SK-N-DZ (cell line): ENCODE results near the gene DPCD.
"Not testable (repeated sequence)": the region's sequence is repeated elsewhere in the genome, so short reads cannot be mapped to it uniquely, and the experiment has no call there.

Experiments used
- DNase-seq: peaks from one replicate; pipeline ENCODE4 v3.0.0-alpha.2; 2015; ENCODE audit warnings: low spot score

Gene DPCD

GRCh38 chr10:101618871-101619270 is 30.8 kb downstream of the DPCD start:
- DNase-seq: no peak

GRCh38 chr10:101619983-101620382 is 31.9 kb downstream of the DPCD start:
- DNase-seq: no peak

- DNase-seq: no peak
These were observed 35.4 kb downstream of the DPCD start for GRCh38 chr10:101623528-101623927.

GRCh38 chr10:101624526-101625102 is 36.5 kb downstream of the DPCD start:
- DNase-seq: no peak

- no peak for DNase-seq
These were observed 37.8 kb downstream of the DPCD start for GRCh38 chr10:101625821-101626412.

GRCh38 chr10:101629837-101630632 is 41.9 kb downstream of the DPCD start:
- DNase-seq: peak; percentile 45

GRCh38 chr10:101630633-101630920 is 42.5 kb downstream of the DPCD start:
- DNase-seq: no peak

- DNase-seq: no peak
These were observed 43.8 kb downstream of the DPCD start for GRCh38 chr10:101631821-101632475.

- not testable (repeated sequence) for DNase-seq
These were observed 45.4 kb downstream of the DPCD start for GRCh38 chr10:101633510-101633909.

GRCh38 chr10:101639141-101639900 is 51.2 kb downstream of the DPCD start:
- DNase-seq: no peak

GRCh38 chr10:101643546-101643945 is 55.4 kb downstream of the DPCD start:
- no peak for DNase-seq

- DNase-seq: no peak
These were observed 55.9 kb downstream of the DPCD start for GRCh38 chr10:101644002-101644401.

GRCh38 chr10:101645659-101646058 is 57.5 kb downstream of the DPCD start:
- DNase-seq: no peak

GRCh38 chr10:101646364-101646763 is 58.2 kb downstream of the DPCD start:
- DNase-seq: no peak

GRCh38 chr10:101647255-101647654 is 59.1 kb downstream of the DPCD start:
- DNase-seq: no peak

GRCh38 chr10:101649525-101650085 is 61.5 kb downstream of the DPCD start:
- no peak for DNase-seq

- DNase-seq: no peak
These were observed 62.7 kb downstream of the DPCD start for GRCh38 chr10:101650863-101651262.

GRCh38 chr10:101651336-101651735 is 63.2 kb downstream of the DPCD start:
- no peak for DNase-seq

GRCh38 chr10:101653536-101653935 is 65.4 kb downstream of the DPCD start:
- DNase-seq: no peak

- DNase-seq: no peak
These were observed 67.4 kb downstream of the DPCD start for GRCh38 chr10:101655570-101655969.

- no peak for DNase-seq
These were observed 68.8 kb downstream of the DPCD start for GRCh38 chr10:101656890-101657289.

GRCh38 chr10:101658975-101659374 is 70.9 kb downstream of the DPCD start:
- no peak for DNase-seq
